K562 (cell line): ENCODE results near the gene LRP1. TPM values are rescaled to one million over a fixed set of nuclear protein-coding genes. Genes with fewer than 3 reads are reported as not detected.

ENCODE experiments used
- ATAC-seq: fragments of 200-7000 bp; cut with Tn5 transposase; 3 replicates; pipeline ENCODE4 v1.9.1; 2020; ENCODE audit warnings: moderate library complexity
- Bru-seq: library from RNA; stranded (reverse); fragments of 400-500 nt; gene quantifications from one replicate; lab custom pipeline; 2021; lab: Mats Ljungman, UMichigan
- BruChase-seq, 2 experiments: library from RNA; stranded (reverse); fragments of 400-500 nt; gene quantifications; one replicate each; lab custom pipeline; 2021; lab: Mats Ljungman, UMichigan
- BruUV-seq: library from RNA; stranded (reverse); fragments of 400-500 nt; replicated peaks from 2 replicates; lab custom pipeline; 2021; lab: Mats Ljungman, UMichigan
- CTCF ChIA-PET: fragments of 300-600 bp; formaldehyde crosslinking; extraction: SDS; loops from one replicate; lab custom pipeline; 2021; ENCODE audit warnings: low intra/inter-chr PET ratio; lab: Yijun Ruan, JAX
- POLR2A ChIA-PET: fragments of 300-600, 350-650 bp; sonication (Branson Sonifier 250); formaldehyde crosslinking; extraction: SDS; loops from one replicate; lab custom pipeline; 2021; ENCODE audit warnings: antibody characterized with exemption, inconsistent platforms; lab: Yijun Ruan, JAX
- DNase-seq, 4 experiments: peaks; one replicate each; pipeline versions ENCODE4 v3.0.0 to v3.0.0-alpha.2; 2011 to 2018; ENCODE audit warnings: low spot score in 3 of 4, mixed read lengths in 3 of 4; ENCODE audit errors: extremely low read depth in 1 of 4
- FAIRE-seq: peaks from 2 replicates; lab custom pipeline; 2011; peaks lifted over from hg19 to GRCh38; lab: Jason Lieb, UNC
- H2AFZ ChIP-seq: 2 replicates; pipeline ENCODE4 v1.6.0; 2011; ENCODE audit warnings: low read depth, low read length, control low read depth, inconsistent platforms
- H3K27ac ChIP-seq: fragments of 200-600 bp; 3 replicates; pipeline ENCODE4 v1.8.0; 2011; ENCODE audit warnings: low read depth, mild to moderate bottlenecking, control low read depth, inconsistent platforms, low read length, moderate library complexity, mixed read lengths; ENCODE audit errors: extremely low read depth
- H3K27me3 ChIP-seq, 2 experiments: fragments of 300-600 bp in 1 of 2; 2 replicates in 1 of 2; 3 replicates in 1 of 2; pipeline versions ENCODE4 v1.6.0 to v1.8.0; 2011; ENCODE audit warnings: inconsistent platforms in 2 of 2, low read length in 2 of 2, mild to moderate bottlenecking in 1 of 2, mixed read lengths in 1 of 2, moderate library complexity in 1 of 2; ENCODE audit not compliant: control insufficient read depth in 2 of 2, insufficient read depth in 2 of 2
- H3K36me3 ChIP-seq: fragments of 300-600 bp; 3 replicates; pipeline ENCODE4 v1.8.0; 2011; ENCODE audit warnings: mild to moderate bottlenecking, low read length, inconsistent platforms; ENCODE audit not compliant: control insufficient read depth, insufficient read depth
- H3K4me1 ChIP-seq, 2 experiments: fragments of 200-600 bp in 1 of 2; replicated peaks in 1 of 2; 2 replicates in 1 of 2; 3 replicates in 1 of 2; pipeline versions ENCODE4 v1.5.1 to v1.8.0; 2011; ENCODE audit warnings: inconsistent platforms in 2 of 2, low read length in 2 of 2, mild to moderate bottlenecking in 1 of 2, mixed read lengths in 1 of 2, moderate library complexity in 1 of 2; ENCODE audit not compliant: control insufficient read depth in 2 of 2, insufficient read depth in 2 of 2
- H3K4me2 ChIP-seq: 2 replicates; pipeline ENCODE4 v1.6.1; 2011; ENCODE audit warnings: low read length, control low read depth, inconsistent platforms, mixed read lengths; ENCODE audit not compliant: insufficient read depth
- H3K4me3 ChIP-seq: fragments of 200-600 bp; sonication (generic), shearing (Covaris generic); 2 replicates; pipeline ENCODE4 v1.5.1; 2016; ENCODE audit warnings: control low read depth, inconsistent platforms
- H3K79me2 ChIP-seq: fragments of 200-600 bp; 3 replicates; pipeline ENCODE4 v1.8.0; 2011; ENCODE audit warnings: low read length, inconsistent platforms; ENCODE audit not compliant: control insufficient read depth, insufficient read depth
- H3K9ac ChIP-seq, 2 experiments: 2 replicates each; pipeline versions ENCODE4 v1.6.0 to v1.6.1; 2011; ENCODE audit warnings: low read depth in 2 of 2, low read length in 2 of 2, control low read depth in 1 of 2, inconsistent platforms in 1 of 2, mild to moderate bottlenecking in 1 of 2, mixed read lengths in 1 of 2; ENCODE audit not compliant: insufficient read depth in 1 of 2
- H3K9me1 ChIP-seq: one replicate; pipeline ENCODE4 v1.6.0; 2011; ENCODE audit warnings: inconsistent platforms, mild to moderate bottlenecking, low read length, moderate library complexity; ENCODE audit not compliant: control insufficient read depth, insufficient read depth
- H3K9me3 ChIP-seq: replicated peaks from 2 replicates; pipeline ENCODE4 v1.5.1; 2011; ENCODE audit warnings: low read depth, low read length, inconsistent platforms; ENCODE audit not compliant: control insufficient read depth, insufficient read depth
- H4K20me1 ChIP-seq: replicated peaks from 2 replicates; pipeline ENCODE4 v1.6.1; 2011; ENCODE audit warnings: low read length, inconsistent platforms, mixed read lengths; ENCODE audit not compliant: control insufficient read depth, insufficient read depth
- BRD4 ChIP-seq: fragments of 200-600 bp; sonication (generic); IDR thresholded peaks from 2 replicates; pipeline ENCODE4 v1.6.1; 2017; ENCODE audit warnings: inconsistent platforms
- CXXC5 ChIP-seq: fragments of 250-450 bp; sonication (Bioruptor Pico); IDR thresholded peaks from 2 replicates; pipeline ENCODE4 v1.8.0; 2022; ENCODE audit warnings: inconsistent platforms, mild to moderate bottlenecking, moderate library complexity
- FOXO4 ChIP-seq: fragments of 450-650 bp; formaldehyde crosslinking; IDR thresholded peaks from 2 replicates; pipeline ENCODE4 v1.4.0; 2020; ENCODE audit warnings: mild to moderate bottlenecking, moderate library complexity
- NRF1 ChIP-seq, 2 experiments: fragments of 450-650 bp; IDR thresholded peaks in 1 of 2; conservative IDR thresholded peaks in 1 of 2; 2 replicates each; pipeline ENCODE4 v1.6.1; 2014; ENCODE audit warnings: mild to moderate bottlenecking in 2 of 2
- PHF21A ChIP-seq: fragments of 450-650 bp; IDR thresholded peaks from 2 replicates; pipeline ENCODE4 v1.6.1; 2017; ENCODE audit warnings: low read depth, borderline replicate concordance
- POLR2B ChIP-seq: fragments of 450-650 bp; IDR thresholded peaks from 2 replicates; pipeline ENCODE4 v1.6.1; 2018; ENCODE audit warnings: low read depth; ENCODE audit not compliant: partially characterized antibody
- TEAD1 ChIP-seq, 2 experiments: fragments of 450-650 bp in 1 of 2; sonication (generic) in 1 of 2; formaldehyde crosslinking; IDR thresholded peaks; 2 replicates each; pipeline versions ENCODE4 v1.4.0 to v1.8.0; 2020 to 2022; ENCODE audit warnings: mild to moderate bottlenecking in 2 of 2, missing genetic modification reagents in 1 of 2
- VEZF1 ChIP-seq: fragments of 200-800 bp; sonication (Bioruptor generic); IDR thresholded peaks from 2 replicates; pipeline ENCODE4 v1.6.1; 2017; ENCODE audit warnings: missing genetic modification characterization, missing compliant biosample characterization
- ZBTB2 ChIP-seq: fragments of 450-650 bp; IDR thresholded peaks from 2 replicates; pipeline ENCODE4 v1.6.1; 2016; ENCODE audit warnings: antibody characterized with exemption
- ZBTB7A ChIP-seq: IDR thresholded peaks from 2 replicates; pipeline ENCODE4 v1.6.1; 2011; ENCODE audit warnings: low read depth, mild to moderate bottlenecking, low read length, moderate library complexity, borderline replicate concordance; ENCODE audit not compliant: control insufficient read depth
- ZNF445 ChIP-seq: fragments of 250-450 bp; sonication (Bioruptor Pico); IDR thresholded peaks from 2 replicates; pipeline ENCODE4 v1.4.0; 2020; ENCODE audit warnings: low read depth, mild to moderate bottlenecking, moderate library complexity
- ZNF77 ChIP-seq: fragments of 250-450 bp; sonication (Bioruptor Pico); IDR thresholded peaks from 2 replicates; pipeline ENCODE4 v1.5.0; 2020
- WGBS: fragments of 100-300 bp; shearing (Covaris generic); methylation state at CpG from one replicate; pipeline ENCODE4 v1.1.6; 2016; ENCODE audit warnings: low coverage, mixed read lengths; ENCODE audit not compliant: insufficient coverage; ENCODE audit errors: missing lambda C conversion rate; 5-methylcytosine and 5-hydroxymethylcytosine counted together
- in situ Hi-C: fragments of 300-500 bp; cut with MboI; formaldehyde crosslinking; loops from 4 replicates; pipeline ENCODE4 v1.15.0; 2018; ENCODE audit warnings: inconsistent platforms, mixed read lengths
- intact Hi-C: fragments of 100-400 bp; cut with micrococcal nuclease; formaldehyde crosslinking; loops from 2 replicates; pipeline ENCODE4 v1.14.2; 2022
- long read RNA-seq, 3 experiments: library from polyadenylated mRNA in 2 of 3; library from RNA in 1 of 3; unstranded in 2 of 3; stranded (forward) in 1 of 3; transcript quantifications; one replicate each; pipeline ENCODE4 v2.0.0, GENCODE V29; 2019 to 2022
- polyA minus RNA-seq, 3 experiments: library from RNA; depleted of rRNA, polyadenylated mRNA; stranded (reverse); fragments of >200 nt; gene quantifications; 2 replicates each; pipeline ENCODE4 v1.2.3, GENCODE V29; 2011
- polyA plus RNA-seq, 8 experiments: library from polyadenylated mRNA; depleted of rRNA in 4 of 8; stranded (reverse) in 5 of 8; unstranded in 3 of 8; fragments of >200 nt; fragmentation: Nextera tagmentation in 2 of 8; fragmentation: Illumina TruSeq in 1 of 8; extraction: Ambion mirVana in 2 of 8; extraction: Trizol in 1 of 8; gene quantifications; 2 replicates each; pipeline versions ENCODE4 v1.2.1 to v1.2.3, GENCODE V29; 2011 to 2014; ENCODE audit warnings: inconsistent platforms in 1 of 8, missing spikeins in 1 of 8
- total RNA-seq, 7 experiments: library from RNA; depleted of rRNA in 6 of 7; stranded (reverse); fragments of >200 nt in 6 of 7; fragmentation: Illumina TruSeq in 2 of 7; extraction: Trizol in 2 of 7; gene quantifications; 2 replicates each; pipeline versions ENCODE4 v1.2.1 to v1.2.3, GENCODE V29; 2011 to 2021; ENCODE audit warnings: low replicate concordance in 1 of 7

The LRP1 gene
- total RNA-seq (2011; cell fraction: chromatin; rRNA removed; ENCODE audit: low replicate concordance), result 2.3 and 6.7 TPM in 2 replicates
- total RNA-seq (2011; cell fraction: nucleolus; rRNA removed), result 1.8 and 3.5 TPM in 2 replicates
- total RNA-seq (2011; cell fraction: nucleoplasm; rRNA removed), result 2.2 and 5.4 TPM in 2 replicates
- total RNA-seq (2014; rRNA removed) (0.18 and 0.29 TPM in 2 replicates), total RNA-seq (2014; rRNA removed; fragmentation: Illumina TruSeq; extraction: Trizol) (0.03 and 0.04 TPM in 2 replicates), total RNA-seq (2015; rRNA removed; fragmentation: Illumina TruSeq; extraction: Trizol) (0.11 and 0.36 TPM in 2 replicates), total RNA-seq (2021) (0.64 and 1.1 TPM in 2 replicates), polyA plus RNA-seq (2011; rRNA removed) (0.28 and 0.45 TPM in 2 replicates), polyA plus RNA-seq (2014; fragmentation: Illumina TruSeq; extraction: Trizol) (0.13 and 0.15 TPM in 2 replicates), polyA plus RNA-seq (2014; fragmentation: Nextera tagmentation; extraction: Ambion mirVana) (not detected), polyA plus RNA-seq (2014; rRNA removed) (0.19 and 0.45 TPM in 2 replicates), polyA minus RNA-seq (2011; rRNA and poly(A)+ RNA removed) (1.9 and 2.0 TPM in 2 replicates), Bru-seq, nascent RNA (percentile 18 among the genes with signal in this experiment), BruChase-seq, experiment 1, labeled RNA remaining after a 2-hour chase (percentile 15 among the genes with signal in this experiment), BruChase-seq, experiment 2, labeled RNA remaining after a 6-hour chase (percentile 21 among the genes with signal in this experiment)
- 0.27 and 0.66 TPM in 2 replicates for polyA plus RNA-seq (2011; cell fraction: cytosol; rRNA removed)
- polyA plus RNA-seq (2011; cell fraction: nucleus; rRNA removed), result 1.5 and 1.9 TPM in 2 replicates
- polyA plus RNA-seq (2012), result 0.33 and 1.8 TPM in 2 replicates
- polyA minus RNA-seq (2011; cell fraction: cytosol; rRNA and poly(A)+ RNA removed), result 2.4 and 4.2 TPM in 2 replicates
- polyA minus RNA-seq (2011; cell fraction: nucleus; rRNA and poly(A)+ RNA removed), result 0.40 and 2.8 TPM in 2 replicates
- long read RNA-seq, experiment 1, result 0 reads
- long read RNA-seq, experiment 2, result 0 reads
- long read RNA-seq, experiment 3, result 0 reads

- ATAC-seq (peak; percentile 74), FAIRE-seq (peak; percentile 71), DNase-seq (peak; percentile 90 to 96 (median 94))
- Histone ChIP-seq H3K4me2 (peak within 1 kb of the TSS; percentile 86), H3K79me2 (no peaks in the 10 kb centered on the region), H2AFZ (peak within 1 kb of the TSS; percentile 91), H3K9ac (peak within 1 kb of the TSS; percentile 63 to 95; a peak in 3 of 4 replicates), H3K27me3 (no peaks in the 10 kb centered on the region), H3K27ac (peak within 1 kb of the TSS; percentile 47; the same call in 1 of the 3 replicates), H3K4me3 (peak within 1 kb of the TSS; percentile 59), H3K4me1 (peaks cover 14 to 28% of the 10 kb centered on the region in 2 experiments), H3K9me1 (no peaks in the 10 kb centered on the region), H4K20me1 (no peaks in the 10 kb centered on the region), H3K9me3 (peaks cover 5% of the 10 kb centered on the region), H3K36me3 (no peaks in the 10 kb centered on the region)
- ChIA-PET CTCF (interaction anchor here (0.6 to 1.2 kb wide), 5 partner anchors 46 to 70 kb away, joined by 3 to 5 read pairs (median 4); no protein-coding TSS in a partner anchor), POLR2A (interaction anchor here (0.7 to 1.5 kb wide), 8 partner anchors 9 to 439 kb away, joined by 3 to 6 read pairs (median 4); no protein-coding TSS in a partner anchor)
- no TSS peak for BruUV-seq
- in situ Hi-C loops (no loop called here), intact Hi-C loops (loop anchor here (10.0 kb wide), 1 partner anchor 117 kb away; no protein-coding TSS in a partner anchor)
- WGBS, result 1% methylated on average over 13 of the region's 57 CpGs
- no peak for TF ChIP-seq ZNF445 (CRISPR knock-in tag)
- TF ChIP-seq POLR2B, result peak; percentile 40
- no peak for TF ChIP-seq BRD4
- peak; percentile 90 to 91 for TF ChIP-seq NRF1 (conservative IDR thresholded peaks at IDR 0.05 in 1 of 2, IDR thresholded peaks at IDR 0.05 in 1 of 2)
- TF ChIP-seq ZNF77, result no peak
- peak; percentile 71 for TF ChIP-seq PHF21A
- peak; percentile 86 for TF ChIP-seq ZBTB7A
- TF ChIP-seq VEZF1 (CRISPR knock-in tag), result peak; percentile 90
- no peak for TF ChIP-seq FOXO4
- TF ChIP-seq ZBTB2, result peak; percentile 87; the same call in 1 of the 2 replicates
- TF ChIP-seq TEAD1 (CRISPR knock-in tag; IDR thresholded peaks at IDR 0.05), result no peak
- peak; percentile 74 for TF ChIP-seq CXXC5 (CRISPR knock-in tag)
These were observed at the start of gene LRP1 for GRCh38 chr12:57127726-57128518. Gene LRP1 (plus strand): TSS chr12:57128483. CDS start chr12:57128965, 482 bp downstream.
